Vagina (tissue), 2 donors: Measurements from ENCODE around the gene KRTAP4-6. TPM values are rescaled to one million over a fixed set of nuclear protein-coding genes. Genes with fewer than 3 reads are reported as not detected.
"Not testable (repeated sequence)": the region's sequence is repeated elsewhere in the genome, so short reads cannot be mapped to it uniquely, and the experiment has no call there.

Experiments used
- DNase-seq, 2 donors: peaks; one replicate each; pipeline ENCODE4 v3.0.0-alpha.2; 2017; ENCODE audit errors: extremely low spot score in 2 of 2
- H3K27ac ChIP-seq: fragments of 200-600 bp; sonication (generic); one replicate; pipeline ENCODE4 v1.5.1; 2019
- H3K27me3 ChIP-seq: fragments of 200-600 bp; sonication (generic); one replicate; pipeline ENCODE4 v1.5.1; 2019
- H3K36me3 ChIP-seq, 2 donors: fragments of 200-600 bp; sonication (generic); one replicate each; pipeline ENCODE4 v1.5.1; 2017 to 2019
- H3K4me1 ChIP-seq: fragments of 200-600 bp; sonication (generic); one replicate; pipeline ENCODE4 v1.5.1; 2019
- H3K4me3 ChIP-seq, 2 donors: fragments of 200-600 bp; sonication (generic); 1 replicate in 1 of 2; 2 replicates in 1 of 2; pipeline ENCODE4 v1.5.1; 2016 to 2019
- H3K9me3 ChIP-seq: fragments of 200-600 bp; sonication (generic); one replicate; pipeline ENCODE4 v1.5.1; 2019
- POLR2A ChIP-seq, 2 donors: fragments of 450-650 bp; IDR thresholded peaks; one replicate each; pipeline ENCODE4 v1.6.1; 2017; ENCODE audit warnings: antibody characterized with exemption in 2 of 2, mild to moderate bottlenecking in 2 of 2, moderate library complexity in 2 of 2
- POLR2AphosphoS5 ChIP-seq, 2 donors: sonication (generic); formaldehyde crosslinking; IDR thresholded peaks; one replicate each; pipeline ENCODE4 v1.9.0; 2017; ENCODE audit warnings: antibody characterized with exemption in 2 of 2, mild to moderate bottlenecking in 2 of 2, low read depth in 1 of 2; ENCODE audit not compliant: insufficient read depth in 1 of 2
- intact Hi-C: fragments of 100-400 bp; cut with DNase I; formaldehyde crosslinking; loops from one replicate; pipeline ENCODE4 v1.15.1; 2023
- total RNA-seq: library from RNA; depleted of rRNA; stranded (reverse); fragments of >200 nt; gene quantifications from one replicate; pipeline ENCODE4 v1.2.3, GENCODE V29; 2016
- TF ChIP-seq, protein P1 (sequence below), 3 experiments: fragments of 450-650 bp in 2 of 3; fragments of 200-600 bp in 1 of 3; sonication (generic) in 1 of 3; IDR thresholded peaks; one replicate each; pipeline ENCODE4 v1.5.1; 2017 to 2019; ENCODE audit warnings: antibody characterized with exemption in 3 of 3, mild to moderate bottlenecking in 2 of 3, moderate library complexity in 2 of 3

The KRTAP4-6 gene
- total RNA-seq, 1 donor from 2014 or later = not detected

DNA sequence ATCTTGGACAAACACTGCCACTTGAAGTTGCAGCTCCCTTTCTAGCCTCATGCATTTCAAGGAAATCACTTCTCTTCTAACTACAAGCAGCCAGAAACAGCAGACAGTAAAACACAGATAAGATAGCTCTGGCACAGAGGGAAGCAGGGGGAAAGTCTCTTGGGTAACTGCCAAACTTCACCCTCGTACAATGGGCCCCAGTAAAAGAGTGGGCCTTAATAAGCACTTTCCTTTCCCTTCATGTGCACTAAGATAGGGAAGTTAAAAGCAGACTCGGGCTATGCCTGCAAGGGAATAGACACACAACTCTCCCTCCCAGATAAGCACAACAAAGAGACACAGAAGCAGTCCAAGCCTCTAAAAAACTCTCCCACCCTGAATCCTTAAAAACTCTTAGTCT lies 13.5 kb upstream of the KRTAP4-6 start:
- H3K27ac ChIP-seq = no peak overlapping the region
- no peak for DNase-seq
- no peaks in the 10 kb centered on the region for H3K4me1 ChIP-seq
- H3K27me3 ChIP-seq = no peaks in the 10 kb centered on the region
- intact Hi-C loops = no loop called here
- no peak overlapping the region for H3K4me3 ChIP-seq
- H3K36me3 ChIP-seq = no peaks in the 10 kb centered on the region
- TF ChIP-seq POLR2AphosphoS5 (IDR thresholded peaks at IDR 0.05; ENCODE audit: insufficient read depth in 1 of 2, low read depth in 1 of 2) = no peak
- TF ChIP-seq POLR2A (IDR thresholded peaks at IDR 0.05) = no peak
- TF ChIP-seq, protein P1, sequence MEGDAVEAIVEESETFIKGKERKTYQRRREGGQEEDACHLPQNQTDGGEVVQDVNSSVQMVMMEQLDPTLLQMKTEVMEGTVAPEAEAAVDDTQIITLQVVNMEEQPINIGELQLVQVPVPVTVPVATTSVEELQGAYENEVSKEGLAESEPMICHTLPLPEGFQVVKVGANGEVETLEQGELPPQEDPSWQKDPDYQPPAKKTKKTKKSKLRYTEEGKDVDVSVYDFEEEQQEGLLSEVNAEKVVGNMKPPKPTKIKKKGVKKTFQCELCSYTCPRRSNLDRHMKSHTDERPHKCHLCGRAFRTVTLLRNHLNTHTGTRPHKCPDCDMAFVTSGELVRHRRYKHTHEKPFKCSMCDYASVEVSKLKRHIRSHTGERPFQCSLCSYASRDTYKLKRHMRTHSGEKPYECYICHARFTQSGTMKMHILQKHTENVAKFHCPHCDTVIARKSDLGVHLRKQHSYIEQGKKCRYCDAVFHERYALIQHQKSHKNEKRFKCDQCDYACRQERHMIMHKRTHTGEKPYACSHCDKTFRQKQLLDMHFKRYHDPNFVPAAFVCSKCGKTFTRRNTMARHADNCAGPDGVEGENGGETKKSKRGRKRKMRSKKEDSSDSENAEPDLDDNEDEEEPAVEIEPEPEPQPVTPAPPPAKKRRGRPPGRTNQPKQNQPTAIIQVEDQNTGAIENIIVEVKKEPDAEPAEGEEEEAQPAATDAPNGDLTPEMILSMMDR (IDR thresholded peaks at IDR 0.05) = no peak
- H3K9me3 ChIP-seq = no peaks in the 10 kb centered on the region

DNA sequence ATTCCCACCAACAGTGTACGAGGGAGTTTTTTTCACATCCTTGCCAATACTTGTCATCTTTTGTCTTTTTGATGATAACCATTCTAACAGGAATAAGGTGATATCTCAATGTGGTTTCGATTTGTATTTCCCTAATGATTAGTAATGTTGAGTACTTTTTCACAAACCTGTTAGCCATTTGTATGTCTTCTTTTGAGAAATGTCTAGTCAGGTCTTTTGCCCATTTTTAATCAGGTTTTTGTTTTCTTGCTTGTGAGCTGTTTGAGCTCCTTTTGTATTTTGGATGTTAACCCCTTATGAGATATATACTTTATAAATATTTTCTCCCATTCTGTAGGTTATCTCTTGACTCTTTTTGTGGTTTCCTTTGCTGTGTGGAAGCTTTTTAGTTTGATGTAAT lies 11.2 kb upstream of the KRTAP4-6 start:
- Histone ChIP-seq H3K4me3 (no peak overlapping the region), H3K9me3 (no peaks in the 10 kb centered on the region), H3K27me3 (no peaks in the 10 kb centered on the region), H3K4me1 (no peaks in the 10 kb centered on the region), H3K27ac (no peak overlapping the region), H3K36me3 (no peaks in the 10 kb centered on the region)
- intact Hi-C loops = no loop called here
- no peak for DNase-seq
- TF ChIP-seq POLR2AphosphoS5 (IDR thresholded peaks at IDR 0.05; ENCODE audit: insufficient read depth in 1 of 2, low read depth in 1 of 2) (no peak), POLR2A (IDR thresholded peaks at IDR 0.05) (no peak)
- TF ChIP-seq, protein P1 (IDR thresholded peaks at IDR 0.05) = no peak

DNA sequence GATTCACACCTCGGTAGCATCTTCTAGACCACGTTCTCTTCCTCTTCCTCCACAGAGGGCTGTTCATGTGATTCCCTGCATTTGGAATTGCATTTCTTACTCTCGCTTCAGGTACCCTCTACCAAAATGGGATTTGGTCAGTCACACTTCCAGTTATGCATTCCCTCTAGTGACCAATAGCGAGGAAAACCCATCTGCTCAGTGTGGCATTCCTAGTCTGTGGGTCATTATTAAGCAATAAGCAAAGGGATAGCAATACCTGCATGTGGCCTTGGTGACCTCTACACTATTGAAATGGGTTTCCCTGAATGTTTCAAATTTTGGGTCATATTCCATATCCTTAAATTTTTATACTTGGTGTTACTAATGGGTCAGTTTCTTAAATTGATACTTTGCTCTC lies 9.7 kb upstream of the KRTAP4-6 start:
- no peak overlapping the region for H3K27ac ChIP-seq
- H3K4me3 ChIP-seq = no peak overlapping the region
- TF ChIP-seq, protein P1 (IDR thresholded peaks at IDR 0.05) = no peak
- no peak for TF ChIP-seq POLR2A (IDR thresholded peaks at IDR 0.05)
- TF ChIP-seq POLR2AphosphoS5 (IDR thresholded peaks at IDR 0.05; ENCODE audit: insufficient read depth in 1 of 2, low read depth in 1 of 2) = no peak
- intact Hi-C loops = no loop called here
- H3K36me3 ChIP-seq = no peaks in the 10 kb centered on the region
- no peaks in the 10 kb centered on the region for H3K4me1 ChIP-seq
- no peaks in the 10 kb centered on the region for H3K27me3 ChIP-seq
- no peak for DNase-seq
- no peaks in the 10 kb centered on the region for H3K9me3 ChIP-seq

GRCh38 chr17:41149652-41149985 lies 9.3 kb upstream of the KRTAP4-6 start, which contains the start of gene KRTAP4-5:
Gene KRTAP4-5, minus strand, starts transcription at chr17:41149825. Its CDS starts 58 bp downstream, at chr17:41149767.
- Histone ChIP-seq H3K4me3 (no peak within 1 kb of the TSS), H3K9me3 (no peaks in the 10 kb centered on the region), H3K27ac (no peak within 1 kb of the TSS), H3K27me3 (no peaks in the 10 kb centered on the region), H3K36me3 (no peaks in the 10 kb centered on the region), H3K4me1 (no peaks in the 10 kb centered on the region)
- no peak for DNase-seq
- intact Hi-C loops = no loop called here
- TF ChIP-seq POLR2A (IDR thresholded peaks at IDR 0.05) (no peak), POLR2AphosphoS5 (IDR thresholded peaks at IDR 0.05; ENCODE audit: insufficient read depth in 1 of 2, low read depth in 1 of 2) (no peak)
- TF ChIP-seq, protein P1 (IDR thresholded peaks at IDR 0.05) = no peak

GRCh38 chr17:41148971-41149651 lies 8.8 kb upstream of the KRTAP4-6 start:
- H3K27me3 ChIP-seq, H3K9me3 ChIP-seq, H3K4me1 ChIP-seq, intact Hi-C loops, H3K27ac ChIP-seq, H3K4me3 ChIP-seq, DNase-seq, H3K36me3 ChIP-seq: not testable (repeated sequence)
